ENCODE results near the gene ADGRA1.

Gene ADGRA1

GRCh38 chr10:133099571-133099970 is 11.8 kb downstream of the ADGRA1 start:
- no peak overlapping the region for H3K4me3 ChIP-seq (ENCODE audit: low read depth, low read length)
- TF ChIP-seq CTCF (conservative IDR thresholded peaks at IDR 0.05; ENCODE audit: low read depth, low read length), result no peak
- no peak for DNase-seq (ENCODE audit: low read depth)

- no peak overlapping the region for H3K4me3 ChIP-seq (ENCODE audit: low read depth, low read length)
- no peak for DNase-seq (ENCODE audit: low read depth)
- no peak for TF ChIP-seq CTCF (conservative IDR thresholded peaks at IDR 0.05; ENCODE audit: low read depth, low read length)
Measured at GRCh38 chr10:133100186-133100585, 12.5 kb downstream of the ADGRA1 start.

- peak; percentile 2 for DNase-seq (ENCODE audit: low read depth)
- no peak for TF ChIP-seq CTCF (conservative IDR thresholded peaks at IDR 0.05; ENCODE audit: low read depth, low read length)
- H3K4me3 ChIP-seq (ENCODE audit: low read depth, low read length), result no peak overlapping the region
Measured at GRCh38 chr10:133100706-133101415, 13.1 kb downstream of the ADGRA1 start.

GRCh38 chr10:133101416-133101810 is 13.7 kb downstream of the ADGRA1 start:
- no peak for TF ChIP-seq CTCF (conservative IDR thresholded peaks at IDR 0.05; ENCODE audit: low read depth, low read length)
- no peak overlapping the region for H3K4me3 ChIP-seq (ENCODE audit: low read depth, low read length)
- DNase-seq (ENCODE audit: low read depth), result no peak

- TF ChIP-seq CTCF (conservative IDR thresholded peaks at IDR 0.05; ENCODE audit: low read depth, low read length), result no peak
- no peak for DNase-seq (ENCODE audit: low read depth)
- no peak overlapping the region for H3K4me3 ChIP-seq (ENCODE audit: low read depth, low read length)
Measured at GRCh38 chr10:133102415-133103095, 14.8 kb downstream of the ADGRA1 start.

- no peak for TF ChIP-seq CTCF (conservative IDR thresholded peaks at IDR 0.05; ENCODE audit: low read depth, low read length)
- no peak for DNase-seq (ENCODE audit: low read depth)
Measured at GRCh38 chr10:133103311-133103910, 15.7 kb downstream of the ADGRA1 start.

More at GRCh38 chr10:133103311-133103910, 15.7 kb downstream of the ADGRA1 start:
- H3K4me3 ChIP-seq (ENCODE audit: low read depth, low read length), result no peak overlapping the region

Measured in choroid plexus epithelial cell (primary cell).